Astrocyte of the cerebellum (primary cell): ENCODE measurements around the gene ABHD10.
A peak's percentile ranks its signal among the peaks of the same experiment; 100 is the strongest.

Source experiments
- DNase-seq: peaks from one replicate; pipeline ENCODE4 v3.0.0-alpha.2; 2011; ENCODE audit warnings: low read depth
- H3K4me3 ChIP-seq: 2 replicates; pipeline ENCODE4 v1.5.1; 2011; ENCODE audit warnings: mild to moderate bottlenecking, low read depth, low read length, moderate library complexity
- CTCF ChIP-seq: IDR thresholded peaks from 2 replicates; pipeline ENCODE4 v1.5.1; 2012; ENCODE audit warnings: low read length, low read depth, moderate library complexity, mild to moderate bottlenecking; ENCODE audit errors: missing control alignments
- in situ Hi-C: cut with HindIII; loops from 2 replicates; pipeline ENCODE4 v1.10.0; 2017; ENCODE audit warnings: low sequenced_read_pairs

The ABHD10 gene

DNA sequence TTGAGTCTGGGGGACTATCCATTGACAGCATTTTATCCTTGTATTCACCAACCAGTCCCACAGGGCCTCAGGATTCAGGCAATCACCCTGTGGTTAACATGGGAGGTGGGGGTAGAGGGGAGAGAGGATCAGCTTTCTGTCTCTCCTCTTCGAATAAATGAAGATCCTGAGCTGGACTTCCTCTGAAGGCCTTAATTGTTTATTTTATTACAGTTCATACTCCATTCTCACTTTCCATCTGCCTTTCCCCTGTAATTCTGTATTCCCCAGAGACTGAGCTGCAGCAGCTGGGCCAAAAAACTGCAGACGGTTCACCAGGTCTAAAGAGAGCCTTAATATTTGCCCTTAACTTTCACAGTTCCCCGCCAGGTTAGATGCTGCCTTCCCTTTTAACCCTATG lies 31.8 kb downstream of the ABHD10 start:
- in situ Hi-C loops = no loop called here
- TF ChIP-seq CTCF = no peak
- H3K4me3 ChIP-seq = no peak overlapping the region
- no peak for DNase-seq

- in situ Hi-C loops = no loop called here
- no peak for DNase-seq
- H3K4me3 ChIP-seq = no peak overlapping the region
- no peak for TF ChIP-seq CTCF
Observed at GRCh38 chr3:112011376-112011940, 32.6 kb downstream of the ABHD10 start.

DNA sequence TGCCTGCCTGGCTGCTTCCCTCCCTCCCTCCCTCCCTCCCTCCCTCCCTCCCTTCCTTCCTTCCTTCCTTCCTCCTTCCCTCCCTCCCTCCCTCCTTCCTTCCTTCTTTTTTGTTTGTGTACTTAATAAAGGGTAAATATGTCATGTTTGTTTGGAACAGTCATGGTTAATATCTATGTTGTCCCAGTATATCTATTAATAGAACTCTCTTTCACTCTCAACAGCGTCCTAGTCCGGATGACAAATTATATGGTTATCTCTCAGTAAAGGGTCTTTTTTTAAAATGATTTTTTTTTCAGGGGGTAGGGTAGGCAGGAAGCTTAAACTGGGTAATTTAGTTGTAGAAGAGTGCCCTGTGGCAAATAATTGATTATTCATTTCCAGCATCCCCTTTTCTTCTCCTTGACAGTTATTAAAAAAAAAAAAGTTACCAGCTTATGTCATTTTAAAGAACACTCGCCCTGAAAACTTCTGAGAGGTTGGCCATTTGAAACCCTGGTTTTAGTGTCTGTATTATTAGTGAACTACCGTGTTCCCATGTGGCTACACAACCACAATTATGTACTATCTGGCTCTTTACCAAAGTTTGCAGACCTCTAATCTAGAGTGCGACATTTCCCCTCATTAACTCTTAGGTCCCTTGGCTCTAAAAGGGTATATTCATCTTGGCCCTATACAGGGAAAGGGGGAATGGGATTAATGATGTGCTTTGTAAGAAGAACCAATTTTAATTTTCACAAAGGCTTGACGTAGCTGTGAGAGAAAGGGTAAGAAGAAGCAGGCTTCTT lies 33.6 kb downstream of the ABHD10 start:
- DNase-seq = no peak
- TF ChIP-seq CTCF = no peak
- no peak overlapping the region for H3K4me3 ChIP-seq
- in situ Hi-C loops = no loop called here

- peak; percentile 54 for DNase-seq
- in situ Hi-C loops = no loop called here
- TF ChIP-seq CTCF = peak; percentile 80
- H3K4me3 ChIP-seq = no peak overlapping the region
Observed at GRCh38 chr3:112013058-112013783, 34.4 kb downstream of the ABHD10 start.

DNA sequence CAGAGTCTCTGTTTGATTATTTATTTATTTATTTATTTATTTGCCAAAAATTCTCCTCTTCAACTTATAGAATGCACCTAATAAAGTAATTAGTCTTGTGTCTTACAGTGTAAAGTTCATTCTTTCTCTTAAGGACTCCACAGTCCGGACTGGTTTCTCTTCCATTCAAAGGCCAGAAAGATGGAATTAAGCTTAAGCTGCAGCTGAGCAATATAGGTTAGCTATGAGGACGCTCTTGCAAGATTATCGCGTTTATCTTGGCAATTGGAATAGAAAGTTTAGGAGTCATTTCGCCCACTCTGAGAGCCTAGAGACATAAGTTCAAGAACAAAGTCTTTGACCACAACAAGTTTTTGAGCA lies 34.9 kb downstream of the ABHD10 start:
- DNase-seq = no peak
- no peak for TF ChIP-seq CTCF
- no peak overlapping the region for H3K4me3 ChIP-seq
- in situ Hi-C loops = no loop called here

- in situ Hi-C loops = no loop called here
- no peak for TF ChIP-seq CTCF
- DNase-seq = no peak
- H3K4me3 ChIP-seq = no peak overlapping the region
Observed at GRCh38 chr3:112017091-112017490, 38.3 kb downstream of the ABHD10 start.
